Muscle of arm (tissue), 12 donors: Measurements from ENCODE around the gene STAM. TPM values are rescaled to one million over a fixed set of nuclear protein-coding genes. Genes with fewer than 3 reads are reported as not detected.

ENCODE experiments used
- DNase-seq: peaks from one replicate; pipeline ENCODE4 v3.0.0-alpha.2; 2013
- polyA plus RNA-seq, 12 donors: library from polyadenylated mRNA; unstranded; fragments of 120-200 nt; gene quantifications; one replicate each; pipeline ENCODE4 v1.2.1, GENCODE V29; 2013; ENCODE audit not compliant: insufficient read length in 12 of 12

STAM gene
- polyA plus RNA-seq, 12 donors, result 21.8 to 32.2 (median 26.8) TPM; not detected in 1

DNA sequence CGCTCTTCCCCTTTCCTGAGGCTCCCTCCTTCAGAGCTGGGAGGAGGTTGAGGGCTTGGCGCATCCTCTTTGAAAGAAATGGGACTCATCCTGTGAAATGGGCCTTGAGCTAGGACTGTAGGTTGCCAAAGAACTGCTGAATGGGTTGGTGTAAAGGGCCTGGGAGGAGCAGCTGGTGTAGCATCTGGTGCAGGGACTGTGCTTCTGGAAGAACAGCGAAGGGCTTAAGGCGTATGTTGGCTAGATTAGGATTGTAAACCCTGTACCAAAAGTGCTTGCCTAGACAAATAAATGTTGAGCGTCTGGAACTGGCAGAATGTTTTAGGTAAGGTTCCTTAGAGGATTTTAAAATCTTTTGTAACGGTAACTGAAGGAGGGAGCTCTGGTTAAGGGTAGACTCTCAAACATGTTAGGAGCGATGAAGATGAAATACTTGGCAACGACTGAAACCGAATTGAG is 563 bp downstream of the STAM start:
- DNase-seq, result no peak

DNA sequence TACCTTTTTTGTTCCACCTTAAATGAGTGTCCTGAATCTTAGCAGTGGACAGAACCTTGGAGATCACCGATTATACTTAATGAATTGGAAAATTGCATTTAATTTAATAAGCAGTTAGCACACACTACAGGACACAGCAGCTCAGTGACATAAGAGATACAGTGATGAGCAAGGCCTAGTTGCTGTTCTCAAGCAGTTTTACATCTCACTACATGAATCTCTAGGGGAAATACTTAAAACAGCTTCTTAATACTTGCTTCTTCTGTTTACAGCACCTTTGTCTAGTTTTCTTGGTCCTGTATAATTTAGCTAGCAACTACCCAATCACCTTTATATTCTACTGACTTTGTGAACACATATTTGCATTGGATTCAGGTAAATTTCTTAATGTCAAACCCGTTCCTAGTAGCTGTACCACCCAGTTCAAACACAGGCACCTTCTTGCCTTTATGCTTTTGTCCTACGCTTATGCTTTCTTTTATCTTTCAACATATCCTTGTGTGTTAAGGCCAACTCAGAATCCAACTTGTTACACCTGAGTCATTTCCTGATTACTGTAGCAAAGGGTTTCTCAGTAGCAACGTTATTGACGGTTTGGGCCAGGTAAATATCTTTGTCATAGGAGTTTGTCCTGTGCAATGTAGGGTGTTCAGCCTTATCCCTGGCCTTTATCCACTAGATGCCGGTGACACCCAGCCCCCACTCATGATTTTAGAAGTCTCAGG is 1.8 kb downstream of the STAM start:
- DNase-seq, result no peak

- DNase-seq, result no peak
Observed at GRCh38 chr10:17647326-17647725, 3.4 kb downstream of the STAM start.

GRCh38 chr10:17648243-17649035 is 4.5 kb downstream of the STAM start:
- no peak for DNase-seq

- DNase-seq, result no peak
Observed at GRCh38 chr10:17649052-17649451, 5.1 kb downstream of the STAM start.

DNA sequence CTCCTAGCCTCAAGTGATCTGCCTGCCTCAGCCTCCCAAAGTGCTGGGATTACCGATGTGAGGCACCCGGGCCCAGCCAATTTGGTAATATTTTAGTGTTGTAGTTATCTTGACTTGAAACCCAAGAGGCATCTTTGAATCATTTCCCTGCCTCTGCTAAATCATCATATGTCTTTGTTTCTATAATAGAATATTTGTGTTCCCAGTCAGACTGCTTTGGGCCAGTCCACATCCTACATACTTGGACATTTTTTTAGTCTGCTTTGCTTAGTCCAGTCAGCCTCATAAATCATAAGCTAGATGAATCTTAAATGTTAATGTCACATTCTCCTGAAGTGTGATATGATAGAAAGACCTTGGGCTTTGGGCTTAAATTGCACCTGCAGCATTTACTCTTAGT is 5.9 kb downstream of the STAM start:
- DNase-seq, result no peak

- no peak for DNase-seq
Observed at GRCh38 chr10:17650416-17650815, 6.5 kb downstream of the STAM start.

- DNase-seq, result no peak
Observed at GRCh38 chr10:17651896-17652295, 7.9 kb downstream of the STAM start.

DNA sequence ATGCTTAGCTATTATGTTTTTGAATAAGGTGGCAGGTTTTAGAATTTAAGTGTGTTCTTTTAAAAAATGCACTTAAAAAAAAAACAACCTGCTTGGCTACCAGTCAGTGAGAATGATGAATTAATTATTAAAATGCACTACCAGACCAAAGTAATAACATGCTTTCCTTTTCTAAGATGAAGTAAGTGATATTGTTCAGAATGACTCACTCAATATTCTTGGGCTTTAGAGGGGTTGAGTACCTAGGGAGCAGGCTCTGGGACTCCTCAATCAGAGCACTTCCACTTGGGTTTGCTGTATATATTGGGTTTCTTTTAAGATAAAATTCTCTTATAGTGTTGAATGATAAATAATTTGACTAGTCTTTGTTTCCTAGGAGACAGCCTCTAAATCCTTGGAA is 8.6 kb downstream of the STAM start:
- no peak for DNase-seq

DNA sequence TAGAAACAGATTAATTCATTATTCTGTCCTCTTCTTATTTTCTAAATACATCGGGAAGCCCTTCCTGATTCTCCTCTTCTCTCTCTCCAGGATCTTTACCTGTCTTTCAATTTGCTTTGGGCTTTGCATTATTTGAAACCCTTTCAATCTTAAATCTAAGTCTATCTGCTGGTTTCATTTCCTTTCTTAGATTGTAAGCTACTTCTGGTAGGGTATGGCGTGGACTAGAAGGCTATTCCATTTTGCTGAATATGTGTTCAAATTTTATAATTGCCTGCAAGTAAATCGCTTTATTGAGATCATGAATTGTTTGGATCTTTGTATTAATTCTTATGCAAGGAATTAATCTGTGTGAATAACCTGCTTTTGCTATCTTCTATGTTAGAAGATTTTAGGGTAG is 11.1 kb downstream of the STAM start:
- no peak for DNase-seq

DNA sequence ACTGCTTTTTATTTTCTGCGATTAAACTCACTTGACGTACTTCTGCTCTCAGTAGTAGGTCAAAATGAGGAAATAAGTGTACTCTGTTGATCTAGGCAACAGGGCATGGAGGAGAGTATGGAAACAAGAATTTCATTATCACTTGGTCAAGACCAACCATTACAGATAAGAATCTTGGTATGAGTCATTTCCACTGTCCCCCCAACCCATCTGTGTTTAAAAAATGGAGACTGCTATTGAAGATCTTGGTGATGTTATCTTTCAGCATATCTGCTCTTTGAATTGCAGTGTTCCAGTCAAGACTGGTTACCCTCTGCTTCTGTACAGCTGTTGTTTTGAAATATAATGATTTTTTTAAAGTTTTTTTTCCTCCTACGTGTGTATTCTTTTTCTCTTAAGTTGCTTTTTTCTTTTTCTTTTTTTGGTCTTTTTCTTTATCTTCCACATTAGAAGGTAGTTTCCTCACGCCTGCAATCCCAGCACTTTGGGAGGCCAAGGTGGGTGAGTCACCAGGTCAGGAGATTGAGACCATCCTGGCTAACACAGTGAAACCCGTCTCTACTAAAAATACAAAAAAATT is 11.7 kb downstream of the STAM start:
- no peak for DNase-seq

DNA sequence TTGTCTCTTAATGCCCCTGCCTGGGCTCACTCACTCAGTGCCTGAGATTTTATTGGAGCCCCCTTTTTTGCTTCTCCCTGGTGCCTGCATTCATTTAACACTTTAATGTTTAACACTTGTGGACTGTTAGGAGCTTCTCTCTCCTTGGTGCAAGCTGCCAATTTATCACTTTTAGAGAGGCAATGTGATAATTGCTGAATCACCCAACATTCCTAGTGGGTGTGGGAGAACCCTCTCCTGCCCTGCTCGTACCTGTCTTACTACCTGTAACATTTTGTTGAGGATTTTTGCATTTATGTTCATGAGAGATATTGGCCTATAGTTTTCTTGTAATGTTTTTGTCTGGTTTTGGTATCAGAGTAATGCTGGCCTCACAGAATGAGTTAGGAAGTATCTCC is 13.2 kb downstream of the STAM start:
- no peak for DNase-seq

DNA sequence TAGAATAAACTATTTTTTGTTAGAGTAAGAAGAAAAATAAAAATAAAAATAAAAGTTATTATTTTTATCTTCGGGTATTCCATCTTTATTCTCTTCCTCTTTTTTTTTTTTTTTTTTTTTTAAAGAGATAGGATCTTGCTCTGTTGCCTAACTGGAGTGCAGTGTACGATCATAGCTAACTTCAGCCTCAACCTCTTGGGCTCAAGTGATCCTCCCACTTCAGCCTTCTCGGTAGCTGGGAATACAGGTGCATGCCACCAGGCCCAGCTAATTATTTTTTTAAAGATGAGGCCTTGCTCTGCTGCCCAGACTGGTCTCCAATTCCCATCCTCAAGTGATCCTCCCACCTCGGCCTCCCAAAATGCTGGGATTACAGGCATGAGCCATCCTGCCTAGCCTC is 15.4 kb downstream of the STAM start:
- DNase-seq, result no peak

- no peak for DNase-seq
Observed at GRCh38 chr10:17660921-17661320, 17.0 kb downstream of the STAM start.

DNA sequence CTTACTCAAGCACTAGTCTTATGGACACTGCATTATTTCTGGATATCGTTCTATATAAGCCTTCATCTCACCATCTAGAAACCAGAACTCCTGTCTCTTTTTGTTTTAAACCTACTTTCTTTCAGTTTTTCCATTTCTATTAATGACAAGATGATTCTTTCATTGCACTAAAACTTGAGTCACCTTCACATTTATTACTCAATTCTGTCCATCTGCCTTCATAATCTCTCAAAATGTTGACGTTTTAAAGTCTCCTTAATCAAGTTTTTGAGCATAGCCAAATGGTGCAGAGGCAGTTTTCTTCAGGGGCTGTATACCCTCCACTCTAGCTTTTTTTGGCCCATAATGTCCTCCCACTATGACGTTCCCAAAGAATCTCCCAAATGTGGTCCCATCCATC is 17.6 kb downstream of the STAM start:
- DNase-seq, result no peak

GRCh38 chr10:17662193-17663138 is 18.5 kb downstream of the STAM start:
- DNase-seq, result no peak

- no peak for DNase-seq
Observed at GRCh38 chr10:17663450-17663849, 19.5 kb downstream of the STAM start.

GRCh38 chr10:17665747-17666146 is 21.8 kb downstream of the STAM start:
- no peak for DNase-seq

DNA sequence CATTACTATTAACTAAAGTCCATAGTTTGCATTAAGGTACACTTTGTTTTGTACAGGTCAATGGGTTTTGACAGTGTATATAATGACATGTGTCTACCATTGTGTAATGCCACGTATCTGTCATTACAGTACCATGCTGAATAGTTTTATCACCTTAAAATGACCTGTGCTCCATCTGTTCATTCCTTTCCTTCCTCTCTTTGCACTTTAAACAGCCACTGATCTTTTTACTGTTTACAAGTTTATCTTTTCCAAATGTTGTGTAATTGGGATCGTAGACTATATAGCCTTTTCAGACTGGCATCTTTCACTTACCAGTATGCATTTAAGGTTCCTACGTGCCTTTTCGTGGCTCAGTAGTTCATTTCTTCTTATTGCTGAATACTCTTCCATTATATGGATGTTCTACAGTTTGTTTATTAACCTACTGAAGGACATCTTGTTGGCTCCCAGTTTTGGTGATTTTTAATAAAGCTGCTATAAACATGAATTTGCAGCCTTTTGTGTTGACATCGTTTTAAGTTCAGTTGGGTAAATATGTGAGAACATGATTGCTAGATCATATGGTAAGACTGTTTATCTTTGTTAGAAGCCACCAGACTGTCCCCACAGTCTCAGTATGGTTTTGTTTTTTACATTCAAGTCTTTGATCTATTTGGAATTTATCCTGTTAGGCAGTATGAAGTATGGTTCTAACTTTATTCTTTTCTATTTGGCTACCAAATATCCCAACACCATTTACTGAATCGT is 24.7 kb downstream of the STAM start:
- no peak for DNase-seq

GRCh38 chr10:17669185-17669872 is 25.4 kb downstream of the STAM start:
- no peak for DNase-seq
